GM12865 (cell line): ENCODE results near the gene SRM.

Experiments used
- DNase-seq: peaks from one replicate; pipeline ENCODE4 v3.0.0; 2010; ENCODE audit warnings: low read depth
- H3K4me3 ChIP-seq: 2 replicates; pipeline ENCODE4 v1.5.1; 2011; ENCODE audit warnings: mild to moderate bottlenecking, low read depth, low read length, control low read depth
- CTCF ChIP-seq: IDR thresholded peaks from 2 replicates; pipeline ENCODE4 v1.5.1; 2011; ENCODE audit warnings: low read length, control low read depth, low read depth, inconsistent platforms; ENCODE audit not compliant: insufficient read depth; ENCODE audit errors: missing control alignments

SRM gene

GRCh38 chr1:11046625-11047365 lies 13.0 kb downstream of the SRM start, which contains the start of gene MASP2:
Gene MASP2 (minus strand): TSS chr1:11047239. CDS start chr1:11047207, 32 bp downstream.
- H3K4me3 ChIP-seq, result no peak within 1 kb of the TSS
- no peak for DNase-seq

GRCh38 chr1:11046270-11046566 lies 13.6 kb downstream of the SRM start:
- no peak overlapping the region for H3K4me3 ChIP-seq
- no peak for TF ChIP-seq CTCF
- DNase-seq, result no peak

More at GRCh38 chr1:11046625-11047365, 13.0 kb downstream of the SRM start, which contains the start of gene MASP2:
- no peak for TF ChIP-seq CTCF

GRCh38 chr1:11045428-11046269 lies 14.2 kb downstream of the SRM start:
- no peak overlapping the region for H3K4me3 ChIP-seq
- no peak for TF ChIP-seq CTCF
- DNase-seq, result no peak

GRCh38 chr1:11044849-11045427 lies 14.9 kb downstream of the SRM start:
- TF ChIP-seq CTCF, result no peak
- no peak overlapping the region for H3K4me3 ChIP-seq
- no peak for DNase-seq

GRCh38 chr1:11044086-11044848 lies 15.6 kb downstream of the SRM start:
- no peak overlapping the region for H3K4me3 ChIP-seq
- DNase-seq, result no peak
- TF ChIP-seq CTCF, result no peak

- no peak overlapping the region for H3K4me3 ChIP-seq
- TF ChIP-seq CTCF, result no peak
- no peak for DNase-seq
Observed at GRCh38 chr1:11042995-11043874, 16.6 kb downstream of the SRM start.
